ENCODE results near the gene PRX.

DNA sequence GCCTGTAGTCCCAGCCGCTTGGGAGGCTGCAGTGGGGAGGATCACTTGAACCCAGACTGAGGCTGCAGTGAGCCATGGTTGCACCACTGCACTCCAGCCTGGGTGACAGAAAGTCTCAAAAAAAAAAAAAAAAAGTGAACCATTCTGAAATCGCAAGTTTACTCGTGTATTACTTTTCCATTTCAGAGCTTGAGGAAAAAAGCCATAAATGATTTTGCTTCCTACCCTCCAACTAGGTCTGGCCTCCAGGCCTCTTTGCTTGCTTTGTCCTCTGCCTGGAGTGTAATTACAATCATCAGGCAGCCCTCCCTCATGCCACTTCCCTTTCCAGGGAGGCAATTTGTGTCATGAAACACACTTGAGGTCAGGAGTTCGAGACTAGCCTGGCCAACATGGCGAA is 43.9 kb upstream of the PRX start:
- TF ChIP-seq ELF4 (IDR thresholded peaks at IDR 0.05) (no peak), FOXM1 (IDR thresholded peaks at IDR 0.05; ENCODE audit: borderline replicate concordance) (no peak), LEF1 (IDR thresholded peaks at IDR 0.05; ENCODE audit: borderline replicate concordance) (no peak)

All from HEK293T (cell line).